Aorta (tissue), 5 donors: ENCODE results near the gene UBXN11. TPM values are rescaled to one million over a fixed set of nuclear protein-coding genes. Genes with fewer than 3 reads are reported as not detected.

Source experiments
- ATAC-seq: fragments of 200-7000 bp; cut with Tn5 transposase; one replicate; pipeline ENCODE4 v1.9.1; 2022; ENCODE audit warnings: moderate library complexity; ENCODE audit not compliant: low FRiP score
- DNase-seq, 2 donors: peaks; one replicate each; pipeline ENCODE4 v3.0.0-alpha.2; 2020
- H3K27ac ChIP-seq, 2 donors: one replicate each; pipeline ENCODE4 v1.5.1; 2013; ENCODE audit warnings: low read length in 2 of 2, mild to moderate bottlenecking in 2 of 2, moderate library complexity in 2 of 2, control low read depth in 1 of 2, inconsistent platforms in 1 of 2, low read depth in 1 of 2
- H3K27me3 ChIP-seq, 2 donors: one replicate each; pipeline ENCODE4 v1.6.1; 2013; ENCODE audit warnings: control low read depth in 1 of 2, low read length in 1 of 2, mild to moderate bottlenecking in 1 of 2, moderate library complexity in 1 of 2; ENCODE audit not compliant: insufficient read depth in 2 of 2, control insufficient read depth in 1 of 2
- H3K36me3 ChIP-seq, 2 donors: one replicate each; pipeline ENCODE4 v1.6.1; 2013; ENCODE audit warnings: control low read depth in 1 of 2, low read length in 1 of 2, mild to moderate bottlenecking in 1 of 2; ENCODE audit not compliant: insufficient read depth in 2 of 2, control insufficient read depth in 1 of 2
- H3K4me1 ChIP-seq, 2 donors: one replicate each; pipeline ENCODE4 v1.6.1; 2013; ENCODE audit warnings: low read length in 2 of 2, control low read depth in 1 of 2, mild to moderate bottlenecking in 1 of 2, moderate library complexity in 1 of 2; ENCODE audit not compliant: insufficient read depth in 2 of 2, control insufficient read depth in 1 of 2
- H3K4me3 ChIP-seq, 2 donors: one replicate each; pipeline ENCODE4 v1.5.1; 2013; ENCODE audit warnings: low read length in 2 of 2, control low read depth in 1 of 2, mild to moderate bottlenecking in 1 of 2
- H3K9me3 ChIP-seq: one replicate; pipeline ENCODE4 v1.6.1; 2013; ENCODE audit warnings: mild to moderate bottlenecking, low read length; ENCODE audit not compliant: control insufficient read depth
- WGBS, 2 donors: extraction: QIAGEN DNeasy Blood & Tissue Kit; methylation state at CpG; one replicate each; pipeline ENCODE4 v1.1.7; 2013; 5-methylcytosine and 5-hydroxymethylcytosine counted together
- intact Hi-C, 2 donors: fragments of 100-400 bp; cut with DNase I; formaldehyde crosslinking; loops; one replicate each; pipeline versions ENCODE4 v1.14.2 to v1.15.0; 2022
- polyA plus RNA-seq, 2 donors: library from polyadenylated mRNA; stranded (reverse); fragments of 200-250 nt; gene quantifications; one replicate each; pipeline ENCODE4 v1.2.3, GENCODE V29; 2013
- total RNA-seq, 2 donors: library from RNA; stranded (reverse); fragmentation: NEBNext Ultra II Directional; extraction: Animal tissue kit (Norgen Biotek cat#: 25700); gene quantifications; one replicate each; pipeline ENCODE4 v1.2.1, GENCODE V29; 2021
- donor health status: healthy with polysubstance abuse.
- donor health status: Bipolar disorder and iron deficiency.
- donor health status: DM: no; HTN: no; CAD: no.
- donor health status: DM: no; HTN: no; CAD: no.
- donor health status: DM: yes; HTN: yes; CAD: no.

Gene UBXN11
- total and polyA plus RNA-seq, 4 donors = 11.6 to 46.8 (median 24.2) TPM

DNA sequence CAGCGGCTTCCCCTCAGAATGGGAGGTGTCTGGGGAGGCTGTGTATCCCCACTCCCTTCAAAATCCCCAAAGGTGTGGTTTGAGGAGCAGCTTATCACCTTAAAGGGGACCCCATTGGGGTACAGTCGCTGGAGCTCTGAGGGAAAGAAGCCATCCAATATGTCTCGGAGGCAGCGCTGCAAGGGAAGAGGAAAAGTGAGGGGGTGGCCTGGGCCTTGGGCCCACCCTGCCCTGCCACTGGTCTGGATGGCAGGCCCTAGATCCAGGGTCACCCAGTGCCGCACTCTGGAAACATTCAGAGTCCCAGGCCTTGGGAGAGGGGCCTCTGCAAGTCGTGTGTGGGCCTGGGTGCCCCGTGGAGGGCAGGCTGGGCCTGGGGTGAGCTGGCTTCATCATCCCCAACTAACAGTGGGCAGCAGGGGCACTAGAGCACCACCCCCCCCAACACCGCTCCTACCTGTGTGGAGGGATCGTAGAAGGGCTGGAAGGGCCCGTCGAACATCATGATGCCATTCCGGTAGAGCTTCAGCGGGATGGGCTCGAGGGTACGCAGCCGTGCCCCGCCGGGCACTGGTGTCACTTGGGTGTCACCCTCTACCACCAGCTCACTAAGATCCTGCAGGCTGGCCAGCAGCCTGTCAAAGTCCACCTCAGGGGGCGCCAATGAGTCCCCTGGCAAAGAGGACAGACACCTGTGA, 20.9 kb downstream of the UBXN11 start:
- Histone ChIP-seq H3K27me3 (no peaks in the 10 kb centered on the region), H3K36me3 (no peaks in the 10 kb centered on the region), H3K27ac (no peak overlapping the region), H3K9me3 (no peaks in the 10 kb centered on the region), H3K4me1 (no peaks in the 10 kb centered on the region), H3K4me3 (no peak overlapping the region)
- ATAC-seq (no peak), DNase-seq (peak in 1 of 2 donors; percentile 50)
- WGBS, 2 donors = 88% methylated on average over 19 of the region's 19 CpGs
- intact Hi-C loops = no loop called here

DNA sequence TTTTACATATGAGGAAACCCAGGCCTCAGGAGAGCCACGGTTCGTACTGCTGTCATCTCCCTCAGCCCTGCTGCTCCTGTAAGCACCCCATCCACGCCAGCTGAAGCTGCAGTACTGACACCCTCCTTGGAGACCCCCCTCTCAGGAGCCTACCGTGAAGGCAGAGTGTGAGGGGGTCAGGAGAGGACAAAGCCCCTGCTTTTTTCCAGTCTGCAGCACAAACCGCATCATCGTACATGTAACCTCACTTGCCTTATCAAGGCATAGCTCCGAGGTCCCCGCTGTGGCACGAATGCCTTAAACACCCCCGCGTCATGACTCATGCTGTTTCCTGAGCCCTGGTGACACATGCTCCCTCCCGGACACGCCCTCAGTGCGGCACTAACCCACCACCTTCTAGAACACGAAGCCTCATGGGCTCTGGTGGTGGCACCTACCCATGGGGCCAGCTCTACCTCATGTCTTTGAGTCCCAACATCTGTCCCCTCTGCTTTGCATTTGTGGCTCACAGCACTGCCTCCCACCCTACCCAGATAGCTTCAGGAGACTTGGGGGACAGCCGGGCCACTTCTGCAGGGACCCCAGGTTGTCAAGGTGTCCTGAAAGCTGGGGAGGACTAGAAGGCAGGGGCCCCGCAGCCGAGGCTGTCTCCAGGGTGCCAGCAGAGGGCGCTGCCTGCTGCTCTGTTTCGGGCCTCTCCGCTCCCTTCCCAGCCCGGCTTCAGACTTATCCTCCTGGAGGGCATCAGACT, 21.7 kb downstream of the UBXN11 start:
- intact Hi-C loops = no loop called here
- WGBS, 2 donors = 27 to 30% methylated on average over 22 of the region's 22 CpGs
- no peaks in the 10 kb centered on the region for H3K36me3 ChIP-seq
- H3K4me1 ChIP-seq = no peaks in the 10 kb centered on the region
- H3K27me3 ChIP-seq = no peaks in the 10 kb centered on the region
- H3K4me3 ChIP-seq = no peak overlapping the region
- H3K27ac ChIP-seq = peak overlapping the region in 1 of 2 donors; percentile 58
- no peaks in the 10 kb centered on the region for H3K9me3 ChIP-seq
- peak; percentile 91 to 95 for DNase-seq
- peak; percentile 30 for ATAC-seq

DNA sequence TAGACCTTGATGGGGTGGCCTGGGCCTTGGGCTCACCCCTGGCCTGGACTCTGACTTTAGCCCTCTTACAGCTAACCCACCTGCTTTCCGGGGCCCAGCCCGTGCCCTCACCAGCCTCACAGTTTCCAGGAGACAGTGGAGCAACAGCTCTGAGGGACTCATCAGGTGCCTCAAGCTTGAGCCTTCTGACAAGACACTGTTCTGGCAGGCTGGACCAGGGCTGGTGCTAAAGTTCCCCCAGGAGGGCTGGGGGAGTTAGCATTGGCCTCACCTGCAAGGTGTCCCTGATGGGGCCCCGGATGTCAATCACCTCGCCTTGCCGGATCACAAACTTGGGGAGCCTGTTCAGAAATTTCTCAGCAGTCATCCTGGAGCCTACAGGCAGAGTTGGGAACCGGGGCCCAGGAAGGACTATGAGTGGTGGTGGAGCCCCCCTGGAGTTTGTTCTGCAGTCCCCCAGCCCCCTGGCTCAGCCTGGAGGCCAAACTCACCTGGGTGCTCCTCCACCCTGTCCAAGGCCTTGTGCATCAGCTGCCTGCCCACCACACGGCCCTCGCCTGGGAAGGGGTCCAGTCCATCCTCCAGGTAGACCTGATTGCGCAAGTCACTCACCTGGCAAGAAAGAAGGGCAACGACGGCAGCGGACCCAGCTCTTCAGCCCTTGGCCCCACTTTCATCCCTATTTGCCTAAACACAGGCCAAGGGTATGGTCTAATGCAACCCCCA, 22.4 kb downstream of the UBXN11 start:
- H3K36me3 ChIP-seq = no peaks in the 10 kb centered on the region

DNA sequence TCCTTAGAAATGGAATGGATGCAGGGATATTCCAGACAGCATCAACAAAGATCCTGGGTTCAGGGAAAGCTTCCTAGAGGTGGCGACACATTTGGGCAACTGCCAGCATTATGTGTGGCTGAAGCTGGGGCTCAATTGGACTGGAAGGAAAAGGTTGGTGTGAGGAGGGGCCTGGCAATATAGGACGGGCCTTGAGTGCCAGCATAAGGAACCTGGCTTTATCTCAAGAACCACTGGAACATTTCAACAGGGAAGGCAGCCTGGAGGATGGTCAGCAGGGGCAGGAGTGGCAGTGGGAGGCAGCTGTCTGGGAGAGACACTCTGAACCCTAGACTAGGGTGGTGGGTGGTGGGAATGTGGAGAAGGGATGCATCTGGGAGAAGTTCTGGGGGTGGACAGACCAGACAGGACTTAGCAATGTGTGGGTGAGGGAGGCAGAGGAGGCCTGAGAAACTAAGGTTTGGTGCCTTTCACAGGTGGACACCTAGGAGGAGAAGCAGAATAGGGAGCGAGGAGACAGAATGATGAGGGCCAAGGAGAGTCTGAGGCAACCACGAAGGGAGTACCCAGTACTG, 23.1 kb downstream of the UBXN11 start:
- ATAC-seq (no peak), DNase-seq (no peak)
- no peaks in the 10 kb centered on the region for H3K9me3 ChIP-seq
- H3K27ac ChIP-seq = no peak overlapping the region
- no peaks in the 10 kb centered on the region for H3K4me1 ChIP-seq
- 76 to 80% methylated on average over 4 of the region's 4 CpGs for WGBS, 2 donors
- no peaks in the 10 kb centered on the region for H3K27me3 ChIP-seq
- intact Hi-C loops = no loop called here
- H3K4me3 ChIP-seq = no peak overlapping the region
- H3K36me3 ChIP-seq = no peaks in the 10 kb centered on the region

More for the DNA sequence above, 22.4 kb downstream of the UBXN11 start:
- intact Hi-C loops = no loop called here
- DNase-seq (peak in 1 of 2 donors; percentile 41), ATAC-seq (no peak)
- 92% methylated on average over 12 of the region's 12 CpGs for WGBS, 2 donors
- Histone ChIP-seq H3K9me3 (no peaks in the 10 kb centered on the region), H3K4me3 (no peak overlapping the region), H3K27me3 (no peaks in the 10 kb centered on the region), H3K4me1 (no peaks in the 10 kb centered on the region), H3K27ac (peak overlapping the region in 1 of 2 donors; percentile 58)

DNA sequence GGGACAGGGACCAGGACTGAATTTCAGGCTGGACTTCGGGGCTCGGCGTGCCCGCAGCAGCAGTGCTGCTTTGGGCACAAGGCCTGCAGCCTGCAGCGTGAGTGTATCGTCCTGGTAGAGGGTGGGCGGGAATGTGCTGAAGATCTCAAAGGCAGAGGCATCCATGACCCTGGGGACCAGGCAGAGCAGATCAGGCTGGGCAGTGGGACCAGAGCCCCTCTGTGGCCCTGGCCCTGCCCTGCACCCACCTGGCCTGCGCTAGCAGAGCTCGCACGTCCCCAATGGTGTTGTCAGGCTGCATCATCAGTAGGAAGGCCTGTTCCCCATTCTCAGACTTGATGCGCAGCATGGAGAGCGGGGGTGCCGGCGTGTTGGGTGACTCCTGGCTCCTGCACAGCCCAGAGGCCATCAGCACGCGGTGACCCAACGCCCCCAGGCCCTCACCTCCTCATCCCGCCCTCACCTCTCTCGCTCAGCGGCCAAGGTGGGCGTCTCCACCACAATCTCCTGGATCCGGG, 24.0 kb downstream of the UBXN11 start:
- no peak overlapping the region for H3K27ac ChIP-seq
- no peaks in the 10 kb centered on the region for H3K36me3 ChIP-seq
- no peaks in the 10 kb centered on the region for H3K9me3 ChIP-seq
- ATAC-seq (no peak), DNase-seq (no peak)
- H3K27me3 ChIP-seq = no peaks in the 10 kb centered on the region
- no peak overlapping the region for H3K4me3 ChIP-seq
- whole genome bisulfite sequencing, 2 donors = 83% methylated on average over 22 of the region's 22 CpGs
- no peaks in the 10 kb centered on the region for H3K4me1 ChIP-seq
- intact Hi-C loops = no loop called here

DNA sequence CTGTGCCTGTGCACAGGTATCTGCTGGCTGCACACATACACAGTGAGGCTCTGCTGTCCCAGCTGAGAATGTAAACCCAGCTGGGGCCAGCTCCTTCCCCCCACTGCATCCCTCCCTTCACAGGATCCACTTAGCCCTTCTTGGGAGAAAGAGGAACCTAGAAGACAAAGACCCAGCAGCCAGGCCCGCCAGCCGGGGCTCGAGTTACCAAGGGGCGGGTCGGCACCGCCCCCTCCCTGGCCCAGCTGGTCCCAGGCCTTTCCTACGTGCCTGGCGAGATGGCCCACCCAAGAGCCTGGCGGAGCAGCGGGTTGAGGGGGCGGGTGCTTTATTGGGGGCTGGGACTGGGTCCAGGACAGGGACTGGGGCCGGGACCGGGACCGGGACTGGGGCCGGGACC, 24.5 kb downstream of the UBXN11 start:
- WGBS, 2 donors = 41 to 51% methylated on average over 14 to 15 of the region's 15 CpGs
- H3K27me3 ChIP-seq = no peaks in the 10 kb centered on the region
- H3K4me1 ChIP-seq = no peaks in the 10 kb centered on the region
- DNase-seq = peak in 1 of 2 donors; percentile 80
- H3K36me3 ChIP-seq = no peaks in the 10 kb centered on the region
- no peak overlapping the region for H3K27ac ChIP-seq
- H3K9me3 ChIP-seq = no peaks in the 10 kb centered on the region
- H3K4me3 ChIP-seq = no peak overlapping the region
- no peak for ATAC-seq
- intact Hi-C loops = no loop called here

DNA sequence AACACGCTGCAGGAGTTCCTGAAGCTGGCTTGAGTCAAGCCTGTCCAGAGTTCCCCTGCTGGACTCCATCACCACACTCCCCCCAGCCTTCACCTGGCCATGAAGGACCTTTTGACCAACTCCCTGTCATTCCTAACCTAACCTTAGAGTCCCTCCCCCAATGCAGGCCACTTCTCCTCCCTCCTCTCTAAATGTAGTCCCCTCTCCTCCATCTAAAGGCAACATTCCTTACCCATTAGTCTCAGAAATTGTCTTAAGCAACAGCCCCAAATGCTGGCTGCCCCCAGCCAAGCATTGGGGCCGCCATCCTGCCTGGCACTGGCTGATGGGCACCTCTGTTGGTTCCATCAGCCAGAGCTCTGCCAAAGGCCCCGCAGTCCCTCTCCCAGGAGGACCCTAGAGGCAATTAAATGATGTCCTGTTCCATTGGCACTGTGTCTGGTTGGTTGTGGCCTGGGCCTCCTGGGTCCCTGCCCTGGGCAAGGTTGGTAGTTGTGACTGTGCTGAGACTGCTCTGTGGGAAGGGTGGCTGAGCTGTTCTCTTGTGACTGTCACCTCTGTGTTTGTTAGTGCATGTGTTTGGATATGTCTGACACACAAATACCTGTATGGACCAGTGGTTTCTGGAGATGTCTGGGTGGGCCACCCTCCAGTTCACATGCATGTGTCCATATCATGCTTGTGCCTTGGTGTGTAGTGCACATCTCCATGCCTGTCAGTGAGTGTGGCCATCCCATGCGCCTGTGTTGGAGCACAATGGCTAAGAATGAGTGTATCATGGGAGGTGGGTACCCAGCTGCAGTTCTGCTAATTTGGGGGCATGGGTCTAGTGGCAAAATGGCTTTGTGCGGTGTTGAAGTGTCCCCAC, 25.1 kb downstream of the UBXN11 start:
- H3K4me1 ChIP-seq = no peaks in the 10 kb centered on the region
- no peak overlapping the region for H3K4me3 ChIP-seq
- intact Hi-C loops = no loop called here

More for the DNA sequence above, 25.1 kb downstream of the UBXN11 start:
- ATAC-seq = no peak
- no peak overlapping the region for H3K27ac ChIP-seq
- 89 to 95% methylated on average over 5 of the region's 5 CpGs for WGBS, 2 donors
- no peaks in the 10 kb centered on the region for H3K27me3 ChIP-seq
- DNase-seq = no peak
- no peaks in the 10 kb centered on the region for H3K36me3 ChIP-seq
- no peaks in the 10 kb centered on the region for H3K9me3 ChIP-seq
